ENCODE measurements around the gene EMILIN3.

GRCh38 chr20:41369673-41370072 lies 3.1 kb upstream of the EMILIN3 start:
- TF ChIP-seq CTCF (IDR thresholded peaks at IDR 0.05) (no peak), ZFX (IDR thresholded peaks at IDR 0.05; ENCODE audit: borderline replicate concordance) (no peak)
